ENCODE measurements around the gene SFXN5.
A peak's percentile ranks its signal among the peaks of the same experiment; 100 is the strongest.

Gene SFXN5

DNA sequence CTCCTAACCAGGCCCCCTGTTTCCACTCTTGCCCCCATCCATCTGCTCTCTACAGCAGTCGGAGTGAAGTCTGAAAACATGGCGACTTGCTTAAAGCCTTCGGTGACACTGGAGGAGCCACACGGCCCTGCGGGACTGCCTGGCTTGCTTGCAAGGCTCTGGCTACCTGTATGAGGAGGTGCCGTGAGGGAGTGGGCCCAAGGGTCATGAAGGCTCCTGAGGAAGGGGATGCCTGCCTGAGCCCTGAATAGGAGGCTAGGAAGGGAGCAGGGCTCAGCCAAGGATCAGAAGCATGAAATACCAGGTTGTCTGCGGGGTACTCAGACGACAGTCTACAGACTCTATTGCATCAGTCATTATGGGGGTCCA is 78.8 kb downstream of the SFXN5 start:
- no peak for DNase-seq

GRCh38 chr2:72991980-72992733 is 79.4 kb downstream of the SFXN5 start:
- DNase-seq = no peak

GRCh38 chr2:72991439-72991725 is 80.1 kb downstream of the SFXN5 start:
- DNase-seq = no peak

DNA sequence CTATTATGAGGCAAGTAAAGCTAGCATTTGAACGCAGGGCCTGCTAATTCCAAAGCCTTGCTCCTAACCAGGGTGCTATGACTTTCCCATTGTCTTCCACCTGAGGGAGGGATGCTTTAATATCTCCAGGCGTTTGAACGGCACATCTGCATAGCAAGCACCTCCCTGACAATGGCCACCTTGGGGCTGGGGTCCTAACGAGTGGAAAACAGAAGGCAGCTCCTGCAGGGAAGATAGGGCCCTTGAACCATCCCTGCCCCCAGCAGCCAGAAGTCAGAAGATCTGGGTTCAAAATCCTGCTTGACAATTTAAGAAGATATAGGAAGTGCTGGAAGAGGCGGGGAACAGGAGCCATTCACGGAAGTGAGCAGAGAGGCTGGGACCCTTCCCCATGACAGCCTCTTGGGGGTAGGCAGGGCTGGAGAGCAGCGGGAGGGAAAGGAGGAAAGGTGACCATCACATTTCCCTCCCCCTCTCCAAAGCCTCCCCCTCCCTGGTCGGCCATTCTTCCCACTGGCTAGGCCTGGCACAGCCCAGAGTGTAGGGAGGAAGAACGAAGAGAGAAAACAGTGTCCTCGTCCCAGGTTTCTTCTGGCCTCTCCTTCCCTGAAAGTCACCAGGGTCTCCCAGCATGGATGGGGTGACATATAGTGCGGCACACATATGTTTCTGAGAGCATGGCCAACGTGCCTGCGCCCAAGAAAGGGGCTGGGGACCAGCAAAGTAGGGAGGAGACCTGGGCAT is 80.6 kb downstream of the SFXN5 start:
- DNase-seq = no peak

DNA sequence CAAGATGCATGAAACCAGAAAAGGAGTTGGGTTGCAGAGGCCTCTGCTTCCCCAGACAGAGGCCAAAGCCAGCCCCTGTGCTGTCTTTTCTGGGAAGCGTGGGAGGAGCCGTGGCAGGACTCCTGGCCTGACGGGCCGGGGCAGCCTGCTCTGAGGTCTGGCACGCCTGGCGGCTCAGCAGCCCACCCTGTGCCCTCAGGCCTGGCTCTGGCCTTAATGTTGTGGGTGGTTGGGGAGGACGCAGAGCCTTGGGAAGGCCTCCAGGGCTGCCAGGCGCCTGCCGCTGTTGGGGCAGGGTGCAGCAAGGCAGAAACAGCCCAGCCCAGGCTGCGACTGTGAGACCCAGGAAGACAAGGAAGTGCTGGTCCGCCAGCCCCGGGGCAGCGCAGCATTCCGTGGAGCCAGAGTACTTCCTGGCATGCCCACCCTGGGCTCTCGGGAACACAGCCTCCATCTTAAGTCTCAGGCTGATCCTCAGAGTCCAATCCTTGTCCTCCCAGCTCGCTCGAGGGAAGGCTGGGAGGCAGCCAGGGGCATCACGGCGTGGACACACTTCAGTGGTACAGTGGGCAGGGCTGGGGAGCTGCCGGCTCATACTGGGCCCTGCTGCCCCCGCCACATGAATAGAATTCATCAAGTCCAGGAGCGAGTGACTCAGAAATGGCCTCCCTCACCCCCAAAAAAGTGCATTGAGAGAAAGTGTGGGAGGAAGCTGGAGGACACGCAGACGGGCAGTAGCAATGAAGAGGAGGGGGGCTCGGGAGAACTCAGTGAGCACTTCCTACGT is 81.5 kb downstream of the SFXN5 start:
- no peak for DNase-seq

DNA sequence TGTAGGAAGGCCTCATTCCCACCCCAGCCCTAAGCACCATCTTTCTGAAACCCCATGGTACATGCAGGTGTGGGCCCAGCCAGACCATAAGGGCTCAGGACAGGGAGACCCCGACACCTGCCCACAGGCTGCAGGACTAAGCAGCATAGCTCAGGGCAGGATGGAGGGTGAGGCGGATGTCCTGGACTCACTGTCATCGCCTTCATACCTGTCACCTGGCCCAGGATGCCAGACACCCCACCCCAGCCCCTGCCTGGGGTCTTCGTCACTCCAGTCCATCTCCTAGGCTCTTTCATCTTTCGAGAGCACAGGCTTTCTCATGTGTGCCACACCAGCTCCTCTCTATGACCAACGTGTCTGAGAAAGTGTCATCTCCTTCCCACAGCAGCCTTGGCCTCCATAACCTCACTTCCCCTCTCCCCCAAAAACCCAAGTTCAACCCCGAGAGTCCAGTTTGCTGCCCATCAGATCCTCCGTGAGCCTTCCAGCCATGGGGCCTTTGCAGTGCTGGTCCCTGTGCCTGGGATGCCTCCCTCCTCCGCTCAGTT is 82.7 kb downstream of the SFXN5 start:
- no peak for DNase-seq

GRCh38 chr2:72988041-72988440 is 83.5 kb downstream of the SFXN5 start:
- DNase-seq = no peak

- DNase-seq = no peak
Measured at GRCh38 chr2:72985891-72986683, 85.4 kb downstream of the SFXN5 start.

GRCh38 chr2:72985136-72985535 is 86.4 kb downstream of the SFXN5 start:
- DNase-seq = no peak

- DNase-seq = no peak
Measured at GRCh38 chr2:72984172-72984671, 87.3 kb downstream of the SFXN5 start.

GRCh38 chr2:72983500-72984161 is 87.9 kb downstream of the SFXN5 start:
- no peak for DNase-seq

- DNase-seq = no peak
Measured at GRCh38 chr2:72982781-72983499, 88.6 kb downstream of the SFXN5 start.

- no peak for DNase-seq
Measured at GRCh38 chr2:72982219-72982618, 89.3 kb downstream of the SFXN5 start.

GRCh38 chr2:72981536-72981935 is 90.0 kb downstream of the SFXN5 start:
- DNase-seq = no peak

DNA sequence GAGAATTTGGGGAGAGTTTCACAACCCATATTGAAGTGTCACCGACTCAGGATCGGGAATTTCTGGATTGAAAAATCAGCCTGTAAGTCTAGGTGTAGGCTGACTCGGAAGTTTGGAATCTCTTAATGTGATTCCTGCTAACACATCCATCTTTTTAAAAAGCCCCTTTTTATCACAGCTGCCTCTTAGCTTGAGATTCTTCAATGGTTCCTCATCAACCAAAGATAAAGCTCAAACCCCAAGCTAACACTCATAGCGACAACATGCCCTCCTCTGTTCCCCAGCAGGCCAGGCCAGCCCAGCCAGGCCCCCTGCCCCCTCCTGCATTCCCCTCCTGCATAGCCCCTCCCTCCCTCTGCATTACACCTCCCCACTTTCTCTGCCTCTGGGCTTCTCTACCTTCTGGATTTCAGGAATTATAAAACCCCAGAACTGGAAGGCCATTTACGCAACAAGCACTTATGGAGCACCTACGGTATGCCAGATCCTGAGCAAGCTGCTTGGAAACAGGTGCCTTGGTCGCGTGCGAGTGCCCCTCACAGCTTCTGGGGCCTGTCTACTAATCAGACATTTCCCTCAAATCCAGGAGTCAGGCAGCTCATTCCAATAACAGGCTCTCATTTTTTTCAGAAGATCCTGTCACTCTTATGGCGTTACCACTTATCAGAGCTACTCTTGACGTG is 90.8 kb downstream of the SFXN5 start:
- no peak for DNase-seq

DNA sequence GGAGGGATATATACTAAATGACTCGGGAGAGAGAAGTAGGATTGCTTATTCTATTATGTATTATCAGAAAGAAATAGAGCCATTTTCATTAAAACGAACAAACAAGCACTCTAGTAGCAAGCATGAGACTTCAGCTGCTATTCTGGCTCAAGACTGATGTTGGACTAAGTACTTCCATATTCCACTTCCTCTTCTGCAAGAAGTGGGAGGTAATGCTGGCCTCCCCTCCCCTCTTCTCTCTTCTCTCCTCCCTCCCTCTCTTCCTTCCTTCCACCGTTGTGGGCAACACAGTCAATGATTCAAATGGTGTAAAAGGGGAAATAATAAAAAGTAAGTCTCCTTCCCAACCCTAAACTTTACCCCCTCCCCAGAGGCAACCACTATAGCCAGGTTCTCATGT is 91.6 kb downstream of the SFXN5 start:
- no peak for DNase-seq

DNA sequence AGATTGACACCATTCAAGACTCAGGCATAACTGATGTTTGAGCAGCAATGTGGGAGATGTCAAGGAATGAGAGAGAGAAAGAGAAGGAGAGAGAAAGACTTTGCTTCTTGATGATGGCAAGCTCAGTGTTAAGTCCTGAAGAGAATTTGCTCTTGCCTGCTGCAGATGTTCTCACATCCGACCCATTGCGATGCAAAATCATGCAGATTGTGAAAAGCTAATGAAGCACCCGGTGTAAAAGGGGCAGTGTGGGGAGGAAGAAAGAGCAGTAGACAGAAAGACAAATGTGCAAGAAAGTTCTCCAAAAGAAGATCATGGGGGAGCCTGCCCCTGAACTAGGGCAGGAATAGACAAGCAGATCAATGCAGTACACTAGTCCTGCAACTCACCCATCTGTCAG is 96.5 kb downstream of the SFXN5 start:
- no peak for DNase-seq

DNA sequence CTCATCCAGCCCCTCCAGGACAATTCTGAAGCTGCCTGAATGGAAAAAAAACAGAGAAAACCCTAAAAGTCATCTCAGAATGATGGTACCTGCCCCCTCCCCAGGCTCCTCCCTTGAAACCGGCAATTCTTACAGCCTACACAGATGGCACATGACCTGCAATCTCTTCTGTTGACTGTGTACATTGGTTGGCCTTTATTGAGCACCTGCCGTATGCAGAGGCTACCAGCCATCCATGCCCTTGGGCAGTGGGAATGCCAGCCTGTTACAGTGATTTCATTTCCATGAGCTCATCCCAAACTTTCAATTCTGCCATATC is 97.1 kb downstream of the SFXN5 start:
- DNase-seq = no peak

- peak; percentile 12 to 21 for DNase-seq
Measured at GRCh38 chr2:72973566-72974435, 97.7 kb downstream of the SFXN5 start.

DNA sequence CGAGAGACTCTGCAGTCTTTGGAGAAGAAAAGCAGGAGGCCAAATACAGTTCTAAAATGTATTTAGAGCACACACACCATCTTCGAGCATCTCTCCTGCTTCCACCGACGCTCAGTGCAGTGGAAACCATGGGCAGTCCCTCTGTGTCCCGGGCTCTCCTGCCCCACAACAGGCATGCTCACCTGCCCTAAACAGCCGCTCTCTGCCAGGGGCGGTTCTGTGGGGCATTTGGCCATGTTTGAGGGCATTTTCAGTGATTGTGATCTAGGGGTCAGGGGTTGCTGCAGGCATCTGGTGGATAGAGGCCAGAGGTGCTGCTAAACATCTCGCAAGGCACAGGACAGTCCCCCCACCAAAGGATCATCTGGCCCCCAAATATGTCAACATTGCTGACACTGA is 98.4 kb downstream of the SFXN5 start:
- no peak for DNase-seq

Data from activated CD4-positive, alpha-beta T cell treated with anti-CD3 and anti-CD28 coated beads for 4 hours (primary cell).